Right lobe of liver (tissue), 6 donors: ENCODE measurements around the gene CPNE6. TPM values are rescaled to one million over a fixed set of nuclear protein-coding genes. Genes with fewer than 3 reads are reported as not detected.

Experiments used
- ATAC-seq, 4 donors: fragments of 200-7000 bp; cut with Tn5 transposase; one replicate each; pipeline ENCODE4 v1.9.1; 2020; ENCODE audit warnings: mild to moderate bottlenecking in 4 of 4, moderate library complexity in 4 of 4
- DNase-seq, 3 donors: peaks; one replicate each; pipeline ENCODE4 v3.0.0-alpha.2; 2020
- H3K27ac ChIP-seq, 3 donors: fragments of 200-600 bp; one replicate each; pipeline ENCODE4 v1.8.0; 2022
- H3K27me3 ChIP-seq, 2 donors: fragments of 200-600 bp; one replicate each; pipeline ENCODE4 v1.8.0; 2022
- H3K36me3 ChIP-seq, 4 donors: fragments of 200-600 bp; sonication (generic) in 1 of 4; one replicate each; pipeline versions ENCODE4 v1.5.1 to v1.8.0; 2017 to 2022; ENCODE audit warnings: control low read depth in 1 of 4
- H3K4me1 ChIP-seq, 4 donors: fragments of 200-600 bp; sonication (generic) in 1 of 4; one replicate each; pipeline versions ENCODE4 v1.5.1 to v1.8.0; 2017 to 2022; ENCODE audit warnings: control low read depth in 1 of 4
- H3K4me3 ChIP-seq, 3 donors: fragments of 200-600 bp; one replicate each; pipeline ENCODE4 v1.8.0; 2022
- H3K9me3 ChIP-seq, 4 donors: fragments of 200-600 bp; sonication (generic) in 1 of 4; one replicate each; pipeline versions ENCODE4 v1.5.1 to v1.8.0; 2017 to 2022; ENCODE audit warnings: control low read depth in 1 of 4
- CTCF ChIP-seq, 4 donors: fragments of 200-600 bp in 3 of 4; fragments of 450-650 bp in 1 of 4; IDR thresholded peaks; one replicate each; pipeline versions ENCODE4 v1.5.1 to v1.8.0; 2016 to 2022; ENCODE audit warnings: antibody characterized with exemption in 4 of 4, mild to moderate bottlenecking in 2 of 4
- POLR2A ChIP-seq: fragments of 450-650 bp; IDR thresholded peaks from one replicate; pipeline ENCODE4 v1.6.1; 2017; ENCODE audit warnings: antibody characterized with exemption, mild to moderate bottlenecking
- WGBS: methylation state at CpG from one replicate; pipeline ENCODE4 v1.1.6; 2018; ENCODE audit warnings: low coverage, low lambda C conversion rate; ENCODE audit not compliant: insufficient coverage; ENCODE audit errors: missing lambda C conversion rate; 5-methylcytosine and 5-hydroxymethylcytosine counted together
- intact Hi-C, 2 donors: fragments of 100-400 bp; cut with DNase I; formaldehyde crosslinking; loops; one replicate each; pipeline versions ENCODE4 v1.11.2 to v1.14.1; 2022
- total RNA-seq, 6 experiments: library from RNA; depleted of rRNA in 2 of 6; stranded (reverse); fragments of >200 nt in 2 of 6; fragmentation: NEBNext Ultra II Directional in 3 of 6; extraction: Animal tissue kit (Norgen Biotek cat#: 25700) in 3 of 6; gene quantifications; one replicate each; pipeline versions ENCODE4 v1.1.0 to v1.2.4, GENCODE V29; 2016 to 2023
- donor health status: DM: no; HTN: yes; CAD: no.
- donor health status: DM: no; HTN: no; CAD: no.
- donor health status: DM: no; HTN: no; CAD: no.
- donor health status: DM: no; HTN: yes; CAD: no.
- donor health status: DM: no; HTN: yes; CAD: no.

CPNE6 gene
- total RNA-seq, 6 experiments from 2014 or later = 0.09 to 0.40 (median 0.18) TPM; not detected in 2

- no peak overlapping the region for H3K4me3 ChIP-seq
- no peaks in the 10 kb centered on the region for H3K36me3 ChIP-seq
- intact Hi-C loops = no loop called here
- WGBS = 31% methylated on average over 5 of the region's 12 CpGs
- no peak overlapping the region for H3K27ac ChIP-seq
- peaks cover 0 to 52% (median 22%) of the 10 kb centered on the region in 4 donors for H3K4me1 ChIP-seq
- no peak for ATAC-seq
- no peak for DNase-seq
- H3K9me3 ChIP-seq = no peaks in the 10 kb centered on the region
- H3K27me3 ChIP-seq = no peaks in the 10 kb centered on the region
- no peak for TF ChIP-seq CTCF (IDR thresholded peaks at IDR 0.05)
- no peak for TF ChIP-seq POLR2A
Observed at GRCh38 chr14:24071836-24072430, 571 bp downstream of the CPNE6 start.

- H3K4me1 ChIP-seq = peaks cover 0 to 49% (median 21%) of the 10 kb centered on the region in 4 donors
Observed at GRCh38 chr14:24072436-24072835, 1.1 kb downstream of the CPNE6 start.

DNA sequence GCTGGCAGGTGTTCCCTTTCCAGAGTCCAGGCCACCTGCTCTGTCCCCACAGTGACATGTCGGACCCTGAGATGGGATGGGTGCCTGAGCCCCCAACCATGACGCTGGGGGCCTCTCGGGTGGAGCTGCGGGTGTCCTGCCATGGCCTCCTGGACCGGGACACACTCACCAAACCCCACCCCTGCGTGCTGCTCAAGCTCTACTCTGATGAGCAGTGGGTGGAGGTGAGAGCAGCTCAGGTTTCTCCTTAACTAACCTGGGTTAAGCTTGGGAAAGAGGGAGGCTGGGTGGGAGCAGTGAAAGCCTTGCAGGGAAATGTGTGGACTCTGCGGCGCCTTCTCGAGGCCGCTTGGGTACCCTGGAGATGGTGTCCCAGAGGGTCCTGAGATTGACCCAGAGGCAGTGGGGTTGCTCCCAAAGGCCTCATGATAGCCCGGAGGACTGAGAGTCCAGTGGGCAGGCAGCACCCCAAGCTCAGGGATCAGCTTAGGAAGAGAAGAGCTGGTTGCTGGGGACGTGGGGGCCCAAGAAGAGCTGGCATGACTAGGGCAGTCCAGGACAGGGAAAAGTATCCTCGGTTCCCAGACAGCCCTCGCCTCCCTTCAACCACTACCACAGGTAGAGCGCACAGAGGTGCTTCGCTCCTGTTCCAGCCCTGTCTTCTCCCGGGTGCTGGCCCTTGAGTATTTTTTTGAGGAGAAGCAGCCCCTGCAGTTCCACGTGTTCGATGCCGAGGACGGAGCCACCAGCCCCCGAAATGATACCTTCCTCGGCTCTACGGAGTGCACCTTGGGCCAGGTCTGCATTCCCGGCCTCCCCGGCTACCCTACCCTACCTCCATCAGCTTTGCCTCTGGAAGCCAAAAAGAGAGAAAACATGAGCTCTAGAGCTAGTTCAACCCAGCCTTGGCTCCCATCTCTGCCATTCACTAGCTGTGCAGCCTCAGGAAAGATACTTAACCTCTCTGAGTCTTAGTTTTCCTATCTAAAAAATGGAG is 1.8 kb downstream of the CPNE6 start:
- Histone ChIP-seq H3K9me3 (no peaks in the 10 kb centered on the region), H3K4me1 (peaks cover 0 to 42% (median 18%) of the 10 kb centered on the region in 4 donors), H3K36me3 (no peaks in the 10 kb centered on the region), H3K27ac (no peak overlapping the region), H3K27me3 (no peaks in the 10 kb centered on the region), H3K4me3 (no peak overlapping the region)
- intact Hi-C loops = no loop called here
- DNase-seq = peak in 1 of 3 donors; percentile 44
- ATAC-seq = no peak
- TF ChIP-seq CTCF (IDR thresholded peaks at IDR 0.05) = no peak
- no peak for TF ChIP-seq POLR2A
- 82% methylated on average over 13 of the region's 26 CpGs for WGBS

More at GRCh38 chr14:24072436-24072835, 1.1 kb downstream of the CPNE6 start:
- Histone ChIP-seq H3K27ac (no peak overlapping the region), H3K36me3 (no peaks in the 10 kb centered on the region), H3K9me3 (no peaks in the 10 kb centered on the region), H3K27me3 (no peaks in the 10 kb centered on the region), H3K4me3 (no peak overlapping the region)
- ATAC-seq (peak in 3 of 4 donors; percentile 8 to 48 (median 16)), DNase-seq (peak in 2 of 3 donors; percentile 77 to 87)
- TF ChIP-seq CTCF (IDR thresholded peaks at IDR 0.05) = no peak
- TF ChIP-seq POLR2A = no peak
- 15% methylated on average over 6 of the region's 7 CpGs for WGBS
- intact Hi-C loops = no loop called here

- DNase-seq (peak; percentile 50 to 89 (median 82)), ATAC-seq (peak; percentile 85 to 89 (median 87))
- no peak for TF ChIP-seq CTCF (IDR thresholded peaks at IDR 0.05)
- TF ChIP-seq POLR2A = no peak
- Histone ChIP-seq H3K27ac (peak overlapping the region in 2 of 3 donors; percentile 50 to 66), H3K9me3 (no peaks in the 10 kb centered on the region), H3K27me3 (no peaks in the 10 kb centered on the region), H3K4me3 (no peak overlapping the region), H3K36me3 (no peaks in the 10 kb centered on the region), H3K4me1 (peaks cover 0 to 36% (median 18%) of the 10 kb centered on the region in 4 donors)
- intact Hi-C loops = no loop called here
- WGBS = 43% methylated on average over 7 of the region's 11 CpGs
Observed at GRCh38 chr14:24074625-24075484, 3.5 kb downstream of the CPNE6 start.
